HG03354 (cell line): ENCODE data around the gene TIMM22.

Experiments
- ATAC-seq: cut with Tn5 transposase; IDR thresholded peaks from one replicate; pipeline ENCODE4 v1.9.1; 2021; ENCODE audit warnings: mild to moderate bottlenecking; ENCODE audit not compliant: unreplicated experiment, poor library complexity, severe bottlenecking

Gene TIMM22

DNA sequence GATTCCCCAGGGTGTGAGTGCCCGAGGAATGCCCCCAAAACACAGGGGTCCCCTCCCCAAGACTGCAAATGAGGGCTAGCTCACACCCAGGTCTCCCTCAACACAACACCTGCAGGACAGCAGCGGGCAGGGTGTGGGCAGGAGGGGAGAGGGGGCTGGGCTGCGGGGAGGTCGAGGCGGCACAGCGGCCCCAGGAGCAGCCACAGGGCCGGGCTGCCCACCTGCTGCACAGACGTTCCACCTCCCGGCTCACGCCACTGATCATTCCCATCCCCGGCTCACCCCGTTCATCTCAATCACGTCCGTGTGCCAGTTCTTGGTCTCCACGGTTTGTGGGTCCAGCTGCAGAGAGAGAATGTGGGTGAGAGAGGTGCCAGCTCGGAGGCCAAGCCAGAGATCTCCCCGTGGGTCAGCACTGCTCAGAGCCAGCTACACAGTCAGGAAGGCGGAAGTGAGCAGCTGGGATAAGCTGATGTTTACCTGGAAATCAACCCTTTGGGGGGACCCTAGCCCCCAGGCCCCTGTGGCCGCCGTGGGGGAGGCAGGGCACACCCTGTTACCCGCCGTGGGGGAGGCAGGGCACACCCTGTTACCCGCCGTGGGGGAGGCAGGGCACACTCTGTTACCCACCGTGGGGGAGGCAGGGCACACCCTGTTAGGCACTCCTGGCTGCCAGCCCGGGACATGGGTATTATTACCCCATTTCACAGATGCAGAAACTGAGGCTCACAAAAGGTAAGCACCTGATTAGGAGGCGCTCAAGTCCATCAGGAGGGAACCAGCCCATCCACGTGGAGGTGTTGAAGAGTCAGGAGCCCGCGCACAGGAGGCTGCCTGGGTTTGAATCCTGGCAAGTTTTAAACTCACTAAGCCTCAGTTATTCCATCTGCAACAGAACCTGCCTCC lies 16.1 kb downstream of the TIMM22 start:
- ATAC-seq: no peak

DNA sequence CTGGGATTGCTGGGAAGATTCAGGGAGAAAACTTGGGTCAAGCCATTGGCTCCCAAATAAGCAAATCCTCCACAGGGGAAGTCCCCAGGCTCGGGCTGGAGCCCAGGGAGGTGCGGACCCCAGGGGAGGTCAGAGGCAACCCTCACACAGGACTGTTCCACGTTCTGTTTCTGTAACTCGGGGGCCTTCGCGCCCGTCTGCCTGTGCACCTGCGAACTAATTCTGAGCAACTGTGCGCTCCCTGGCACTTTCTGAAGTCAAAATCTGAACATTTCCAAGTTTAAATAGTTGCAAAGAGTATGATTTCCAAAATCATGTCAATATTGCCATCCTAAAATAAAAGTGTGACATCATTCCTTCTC lies 16.8 kb downstream of the TIMM22 start:
- no peak for ATAC-seq

DNA sequence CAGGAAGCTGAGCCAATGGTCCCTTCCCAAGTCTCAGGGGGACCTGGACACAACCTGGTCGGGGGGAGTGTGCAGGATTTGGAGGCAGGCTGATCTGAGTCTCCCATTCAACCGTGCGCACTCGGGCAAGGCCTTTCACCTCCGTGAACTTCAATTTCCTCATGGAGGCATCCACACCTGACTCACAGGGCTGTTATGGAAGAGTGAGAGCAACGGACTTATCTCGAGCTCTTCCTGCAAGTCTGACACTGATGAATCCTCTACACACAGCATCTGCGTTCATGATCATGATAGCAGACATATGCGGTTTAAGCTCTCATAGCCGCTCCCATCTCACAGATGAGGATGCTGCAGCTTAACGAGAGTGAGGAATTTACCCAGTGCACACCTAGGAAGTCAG lies 21.6 kb downstream of the TIMM22 start:
- ATAC-seq: no peak

DNA sequence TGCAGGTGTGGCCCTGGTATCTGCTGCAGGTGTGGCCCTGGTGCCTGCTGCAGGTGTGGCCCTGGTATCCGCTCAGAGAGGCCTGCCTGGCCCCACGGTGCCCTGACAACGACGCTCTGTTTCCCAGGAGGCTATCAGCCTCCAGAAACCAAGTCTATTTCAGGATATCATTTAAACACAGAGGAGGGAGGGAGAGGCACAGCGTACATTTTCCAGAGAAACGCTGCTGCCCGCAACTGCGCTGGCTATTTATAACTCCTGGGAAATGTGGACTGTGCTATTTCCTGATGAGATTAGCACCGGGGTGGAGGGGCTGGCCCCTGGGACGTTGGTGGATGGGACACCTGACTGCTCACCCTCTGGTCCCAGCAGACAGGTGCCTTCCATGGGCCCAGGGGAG lies 22.5 kb downstream of the TIMM22 start:
- ATAC-seq: no peak

DNA sequence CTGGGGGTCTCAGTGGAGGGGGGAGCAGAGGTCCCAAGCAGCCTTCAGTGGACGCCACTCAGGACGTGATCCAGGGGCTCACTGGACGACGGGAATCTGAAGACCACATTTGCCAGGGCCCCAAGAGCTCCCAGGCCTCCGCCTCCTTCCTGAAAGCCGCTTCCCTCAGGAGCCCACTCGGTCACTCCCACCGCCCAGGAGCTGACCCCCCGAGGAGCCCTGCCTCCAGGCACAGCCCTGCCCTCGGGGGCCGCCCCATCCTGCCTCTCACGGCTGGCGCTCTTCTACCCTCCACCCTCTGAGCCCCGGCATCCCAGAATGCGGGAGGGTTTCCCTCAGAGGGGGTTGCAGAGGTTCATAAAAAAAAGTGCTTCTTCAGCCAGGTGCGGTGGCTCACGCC lies 24.2 kb downstream of the TIMM22 start:
- no peak for ATAC-seq

DNA sequence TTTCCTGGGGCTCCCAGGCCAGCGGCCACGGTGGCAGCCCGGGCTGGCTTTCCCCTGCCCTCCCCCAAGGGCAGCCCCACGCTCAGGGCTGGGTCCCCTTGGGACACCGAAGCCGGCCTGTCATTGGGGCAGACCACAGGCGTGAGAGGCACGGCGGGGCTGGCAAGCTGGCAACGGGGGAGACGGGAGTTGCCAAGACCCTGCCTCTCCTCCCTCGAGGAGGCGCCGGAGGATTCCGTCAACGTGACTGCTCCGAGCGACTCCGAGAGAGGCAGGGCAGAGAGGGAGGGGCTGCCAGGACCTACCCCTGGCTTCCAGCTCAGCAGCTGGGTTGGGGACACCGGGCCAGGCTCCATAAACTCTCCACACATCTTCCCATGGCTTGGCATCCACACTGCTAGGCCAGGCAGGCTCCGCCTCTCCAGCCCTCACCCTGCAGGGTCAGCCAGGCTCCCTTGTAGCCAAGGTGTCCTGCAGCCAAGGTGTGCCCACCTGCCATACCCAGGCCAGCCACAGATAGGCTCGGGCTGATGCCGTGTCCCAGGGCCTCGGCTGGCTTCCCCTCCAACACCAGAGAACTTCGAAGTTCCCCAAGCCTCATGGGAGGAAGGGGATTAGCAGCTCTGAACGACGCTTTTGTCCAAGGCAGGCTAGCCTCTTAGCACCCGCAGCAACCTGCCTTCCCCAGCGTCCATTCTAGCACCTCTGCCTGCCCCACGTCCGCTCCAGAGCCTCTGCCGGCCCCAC lies 25.5 kb downstream of the TIMM22 start:
- no peak for ATAC-seq

DNA sequence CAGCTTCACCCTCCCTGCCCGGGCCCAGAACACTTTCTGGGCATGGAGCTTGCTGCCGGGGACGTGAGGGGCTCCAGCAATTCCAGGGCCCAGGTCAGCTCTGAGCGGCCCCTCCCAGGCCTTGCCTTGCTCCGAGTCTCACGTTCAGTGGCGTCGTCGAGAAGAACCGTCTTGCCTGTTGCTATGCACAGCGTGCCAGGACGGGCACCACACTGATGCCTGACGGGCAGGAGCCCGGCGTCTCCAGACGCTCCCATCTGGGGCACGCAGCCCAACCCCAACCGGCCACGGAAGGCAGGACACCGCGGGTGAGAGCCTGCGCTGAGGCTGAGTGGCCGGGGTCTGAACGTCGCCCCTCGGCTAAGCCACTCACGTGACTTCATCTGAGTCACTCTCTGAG lies 27.1 kb downstream of the TIMM22 start:
- no peak for ATAC-seq

DNA sequence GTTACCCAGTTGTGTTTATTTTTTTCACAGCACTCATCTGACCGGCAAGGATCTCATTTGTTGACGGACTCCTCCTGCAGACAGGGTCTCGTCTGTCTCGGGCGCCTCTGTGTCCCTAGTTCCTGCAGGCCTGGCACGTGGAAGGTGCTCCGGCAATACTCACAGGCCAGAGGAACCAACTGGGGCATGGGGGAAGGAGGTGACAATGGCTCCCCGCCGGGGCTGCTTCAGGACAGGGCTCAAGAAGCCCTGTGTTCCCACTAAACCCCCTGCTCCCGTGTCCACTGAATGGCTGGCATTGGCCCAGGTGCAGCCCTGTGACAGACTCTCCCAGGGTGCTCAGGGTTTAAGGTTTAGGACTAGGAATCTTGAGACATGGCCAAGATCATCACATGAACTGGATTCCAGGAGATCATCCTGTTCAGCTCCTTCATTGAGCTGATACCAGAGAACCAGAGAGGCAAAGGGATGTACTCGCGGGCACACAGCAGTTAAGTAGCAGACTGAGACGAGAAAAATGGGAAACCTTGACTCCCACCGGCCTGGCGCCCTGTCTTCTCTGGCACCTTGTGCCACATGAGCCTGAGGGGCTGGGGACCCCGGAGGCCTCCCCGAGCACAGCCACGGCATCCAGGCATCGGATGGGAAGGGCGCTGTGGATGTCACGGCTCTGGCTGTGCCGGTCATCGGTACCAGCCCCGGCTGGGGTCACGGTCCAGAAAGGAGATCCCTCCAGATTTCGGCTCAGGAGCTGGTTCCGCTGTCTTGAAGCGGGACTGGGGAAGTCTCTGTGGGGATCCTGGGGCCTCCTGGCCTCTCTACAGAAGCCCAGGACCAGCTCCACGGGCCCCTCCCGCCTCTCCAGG lies 29.0 kb downstream of the TIMM22 start:
- no peak for ATAC-seq

DNA sequence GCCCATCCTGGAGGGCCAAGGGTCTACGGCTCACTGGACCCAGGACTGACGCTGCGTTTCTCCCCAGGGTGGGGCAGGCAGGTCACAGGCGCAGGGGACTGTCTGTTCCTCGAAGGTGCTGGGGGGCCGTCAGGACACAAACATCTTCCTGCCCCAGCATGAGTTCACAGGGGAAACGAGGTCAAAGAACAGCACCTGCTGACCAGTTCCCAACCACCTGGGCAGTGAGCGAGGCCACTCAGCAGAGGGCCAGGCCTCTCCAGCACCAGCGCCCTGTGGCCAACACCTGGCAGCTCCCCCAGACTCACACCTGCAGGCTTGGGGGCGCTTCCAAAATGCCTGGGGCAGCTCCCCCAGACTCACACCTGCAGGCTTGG lies 29.7 kb downstream of the TIMM22 start:
- no peak for ATAC-seq

DNA sequence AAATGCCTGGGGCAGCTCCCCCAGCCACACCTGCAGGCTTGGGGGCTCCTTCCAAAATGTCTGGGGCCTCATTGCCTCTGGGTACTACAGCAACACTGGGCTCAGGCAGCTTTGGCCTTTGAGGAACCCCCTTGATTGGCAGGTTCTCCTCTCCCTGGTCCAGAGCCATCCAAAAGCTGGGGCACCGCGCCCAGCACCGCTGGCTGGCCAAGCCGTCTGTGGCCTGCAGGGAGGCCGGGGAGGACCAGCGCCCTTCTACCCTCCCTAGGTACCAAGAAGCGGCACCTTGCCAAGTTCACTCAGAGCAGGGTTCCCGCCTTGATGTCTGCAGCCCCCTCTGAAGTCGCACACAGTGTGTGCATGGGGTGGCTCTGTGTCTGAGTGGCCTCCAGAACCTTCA lies 30.1 kb downstream of the TIMM22 start:
- ATAC-seq: no peak

DNA sequence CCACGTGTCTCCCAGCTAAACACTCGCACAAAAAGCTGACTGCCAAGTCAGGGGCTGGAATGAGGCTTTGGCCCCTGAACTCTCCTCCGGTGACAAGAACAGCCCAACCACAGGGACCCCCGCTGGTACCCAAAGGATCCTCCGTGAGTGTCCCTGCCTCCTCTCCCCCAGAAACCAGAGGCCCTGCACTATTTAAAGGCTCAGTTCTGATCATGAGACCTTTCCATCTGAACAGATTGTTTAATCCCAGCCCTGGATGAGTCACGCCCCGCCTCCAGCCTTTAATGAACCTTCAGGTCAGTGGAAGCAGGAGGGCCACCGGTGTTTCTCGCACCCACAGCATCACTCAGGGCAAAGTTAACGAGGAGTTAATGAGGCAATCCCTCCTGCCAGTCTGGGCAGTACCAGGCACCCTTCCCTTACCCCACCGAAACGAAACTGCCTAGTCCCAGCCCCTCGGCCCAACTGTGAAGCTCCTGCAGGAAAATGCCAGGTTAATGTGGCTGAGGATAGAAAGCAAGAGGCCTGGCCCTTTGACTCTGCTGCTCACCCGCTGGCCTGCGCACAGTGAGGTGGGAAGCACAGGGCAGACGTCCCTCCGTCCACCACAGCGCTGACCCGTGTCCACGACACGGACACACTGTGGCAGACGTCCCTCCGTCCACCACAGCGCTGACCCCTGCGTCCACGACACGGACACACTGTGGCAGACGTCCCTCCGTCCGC lies 32.4 kb downstream of the TIMM22 start:
- ATAC-seq: no peak

DNA sequence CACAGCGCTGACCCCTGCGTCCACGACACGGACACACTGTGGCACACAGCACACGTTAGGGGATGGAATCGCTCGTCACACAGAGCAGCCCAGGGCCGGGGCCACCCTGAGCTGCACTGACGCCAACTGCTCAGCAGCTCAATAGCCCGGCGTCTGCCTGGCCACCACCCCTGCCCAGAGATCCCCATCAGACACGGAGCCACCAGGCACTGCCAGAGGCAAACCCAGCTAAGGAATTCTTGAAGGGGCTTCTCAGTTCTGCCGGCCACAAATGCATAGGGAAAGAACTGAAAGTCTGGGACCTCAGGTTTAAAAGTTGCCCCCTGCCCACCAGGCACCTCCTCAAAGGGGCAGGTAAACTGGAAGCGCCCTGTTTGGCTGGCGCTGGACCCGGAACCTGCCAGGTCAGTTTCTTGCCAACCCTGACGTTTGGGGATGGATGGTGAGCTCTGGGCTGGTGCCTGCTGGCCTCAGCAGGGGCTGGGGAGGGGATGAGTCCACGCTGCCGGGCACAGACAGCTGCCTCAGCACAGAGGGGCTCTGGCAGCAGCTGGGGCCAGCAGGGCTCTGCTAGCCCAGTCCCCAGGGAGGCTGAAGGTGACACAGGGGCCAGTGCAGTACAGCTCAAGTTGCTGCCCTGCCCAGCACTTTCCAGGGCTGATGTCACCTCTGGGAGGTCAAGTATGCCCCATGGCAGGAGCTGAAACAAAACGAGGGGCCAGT lies 33.2 kb downstream of the TIMM22 start:
- ATAC-seq: no peak

DNA sequence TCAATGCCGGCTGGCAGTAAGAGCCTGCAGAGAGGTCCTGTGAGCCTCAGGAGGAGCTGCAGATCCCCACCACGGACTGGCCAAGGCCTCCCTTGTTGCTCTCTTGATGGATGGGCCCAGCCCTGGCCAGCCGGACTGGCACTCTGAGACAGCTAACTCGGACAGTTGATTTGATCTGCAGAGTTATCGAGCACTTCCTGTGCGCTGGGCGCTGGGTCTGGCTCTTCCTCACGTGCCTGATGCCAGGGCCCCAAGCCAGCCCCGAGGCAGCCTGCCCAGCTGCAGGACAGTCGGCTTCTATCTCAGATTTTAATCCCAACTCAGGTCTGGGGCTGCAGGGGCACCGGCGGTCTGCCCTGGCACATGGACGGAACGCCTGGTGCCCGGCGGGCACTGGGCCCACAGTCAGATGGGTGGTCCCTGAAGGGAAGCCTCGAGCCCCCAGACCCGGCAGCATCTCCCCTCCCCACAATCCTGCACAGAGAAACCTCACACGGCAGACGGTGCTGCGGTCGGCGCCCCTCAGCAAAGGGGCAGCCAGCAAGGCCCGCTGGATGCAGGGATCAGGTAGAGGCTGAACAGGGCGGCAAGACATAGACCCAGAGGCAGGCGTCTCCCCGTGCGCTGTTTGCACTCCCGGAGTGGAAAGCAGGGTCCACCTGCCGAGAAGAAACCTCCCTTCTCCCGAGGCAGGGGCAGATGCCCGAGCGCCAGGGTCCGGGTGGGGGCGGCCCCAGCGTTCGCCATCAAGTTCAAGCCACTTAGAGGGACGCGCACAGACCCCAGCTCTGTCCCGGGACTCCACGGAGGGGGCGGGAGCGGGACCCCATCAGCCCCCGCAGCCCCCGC lies 34.0 kb downstream of the TIMM22 start:
- ATAC-seq: no peak

DNA sequence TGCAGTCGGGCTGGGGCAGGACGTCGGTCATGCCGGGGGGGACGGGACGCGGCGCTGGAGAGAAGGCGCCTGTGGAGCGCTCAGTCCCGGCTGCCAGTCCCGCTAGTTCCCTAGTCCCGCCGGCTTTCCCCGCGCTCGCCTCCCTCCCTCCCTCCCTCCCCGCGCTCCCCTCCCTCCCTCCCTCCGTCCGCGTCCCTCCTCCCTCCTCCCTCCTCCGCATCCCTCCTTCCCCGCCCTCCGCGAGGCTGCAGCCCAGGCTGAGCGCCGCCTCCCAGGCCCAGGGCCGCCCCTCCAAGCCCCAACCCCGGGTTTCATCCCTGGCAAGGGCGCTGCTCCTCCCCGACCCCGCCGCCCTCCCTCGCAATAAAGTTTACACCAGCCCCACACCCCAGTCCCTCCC lies 34.8 kb downstream of the TIMM22 start:
- no peak for ATAC-seq

DNA sequence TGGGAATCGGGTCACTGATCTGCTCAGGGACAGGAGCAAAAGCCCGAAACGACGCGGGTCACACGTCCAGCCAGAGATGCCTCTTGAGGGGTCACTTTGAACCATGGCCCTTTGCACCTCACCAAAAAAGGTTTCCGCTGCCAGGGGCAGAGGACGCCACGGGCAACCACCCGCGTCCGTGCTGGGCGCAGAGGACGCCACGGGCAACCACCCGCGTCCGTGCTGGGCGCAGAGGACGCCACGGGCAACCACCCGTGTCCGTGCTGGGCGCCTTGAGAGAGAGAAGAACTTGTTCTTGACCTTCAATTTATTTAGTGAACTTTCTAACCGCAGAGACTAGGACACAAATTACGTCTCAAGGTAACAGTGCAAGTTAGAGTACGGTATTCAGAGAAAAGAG lies 35.5 kb downstream of the TIMM22 start:
- no peak for ATAC-seq

DNA sequence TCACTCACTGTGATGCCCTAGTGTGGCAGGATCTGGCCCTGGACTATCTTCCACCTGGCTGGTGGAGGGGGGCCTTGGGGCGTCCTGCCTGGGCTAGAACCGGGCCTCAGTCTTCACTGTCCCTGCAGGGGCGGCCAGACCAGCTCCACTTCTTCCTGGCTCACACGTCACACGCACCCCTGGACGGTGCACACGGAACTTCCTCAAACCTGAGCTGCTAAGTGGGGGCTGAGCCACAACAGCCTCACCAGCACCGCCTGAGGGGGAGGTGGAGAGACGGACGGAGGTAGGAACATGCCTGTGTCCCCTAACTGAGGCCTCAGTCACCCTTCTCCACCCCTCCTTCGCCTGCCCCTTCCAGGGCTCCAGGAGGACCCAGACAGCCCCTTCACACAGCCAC lies 36.6 kb downstream of the TIMM22 start:
- ATAC-seq: no peak

DNA sequence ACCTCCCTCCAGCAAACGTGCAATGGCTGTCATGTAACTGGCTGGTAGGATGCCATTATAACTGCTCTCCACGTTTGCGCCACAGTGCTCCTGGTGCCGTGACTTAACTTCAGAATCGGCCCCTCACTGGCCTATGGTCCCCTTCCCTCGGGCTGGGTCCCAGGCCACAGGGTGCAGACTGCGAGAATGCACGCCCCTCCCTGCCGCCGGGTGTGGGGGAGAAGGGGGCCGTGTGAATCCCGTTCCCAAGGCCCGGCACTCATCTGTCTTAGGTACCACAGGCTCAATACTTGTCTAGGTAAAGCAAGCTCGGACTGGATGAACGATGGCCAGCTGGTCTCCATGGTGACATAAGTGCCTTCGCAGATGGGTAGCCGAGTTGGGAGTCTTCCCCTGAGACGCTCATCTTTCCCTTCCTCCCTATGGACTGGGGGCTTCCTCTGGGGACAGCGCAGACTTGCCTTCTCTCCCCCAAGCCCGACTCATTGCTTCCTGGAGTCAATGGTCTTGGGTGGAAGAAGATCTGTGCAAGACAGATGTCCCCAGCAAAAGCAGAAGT lies 37.8 kb downstream of the TIMM22 start:
- no peak for ATAC-seq

DNA sequence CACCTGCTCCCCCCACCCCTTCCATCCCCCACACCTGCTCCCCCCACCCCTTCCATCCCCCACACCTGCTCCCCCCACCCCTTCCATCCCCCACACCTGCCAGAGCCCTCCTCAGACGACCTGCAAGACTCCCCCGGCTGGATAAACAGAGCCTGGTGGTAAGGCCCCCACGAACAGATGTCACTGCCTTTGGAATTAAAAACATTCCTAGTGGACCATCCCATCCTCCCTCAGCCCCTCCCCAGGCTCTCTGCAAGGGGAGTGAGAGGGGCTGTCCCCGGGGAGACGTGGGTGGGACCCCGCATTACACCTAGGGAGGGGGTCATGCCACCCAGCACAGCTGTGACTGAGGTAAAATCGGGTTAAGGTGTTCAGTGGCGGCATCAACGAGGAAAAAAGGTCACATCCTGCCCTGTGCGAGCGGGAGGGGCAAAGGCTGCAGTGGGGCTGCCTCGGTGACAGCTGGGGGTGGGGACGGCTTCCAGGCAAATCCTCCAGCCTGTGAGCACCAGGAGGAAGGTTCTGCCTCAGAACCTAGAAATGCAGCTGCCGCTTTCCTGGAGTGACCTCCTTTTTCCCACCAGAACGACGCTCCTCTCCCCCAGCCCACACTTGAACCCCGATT lies 38.7 kb downstream of the TIMM22 start:
- no peak for ATAC-seq
